ENCODE data around the gene CEMIP. TPM values are rescaled to one million over a fixed set of nuclear protein-coding genes. Genes with fewer than 3 reads are reported as not detected.

Gene CEMIP
- total and polyA plus RNA-seq, 2 of the 8 experiments (the other 6 are each of a cell fraction or from before 2014, with no cell fraction given) = 0.11 to 0.60 TPM

DNA sequence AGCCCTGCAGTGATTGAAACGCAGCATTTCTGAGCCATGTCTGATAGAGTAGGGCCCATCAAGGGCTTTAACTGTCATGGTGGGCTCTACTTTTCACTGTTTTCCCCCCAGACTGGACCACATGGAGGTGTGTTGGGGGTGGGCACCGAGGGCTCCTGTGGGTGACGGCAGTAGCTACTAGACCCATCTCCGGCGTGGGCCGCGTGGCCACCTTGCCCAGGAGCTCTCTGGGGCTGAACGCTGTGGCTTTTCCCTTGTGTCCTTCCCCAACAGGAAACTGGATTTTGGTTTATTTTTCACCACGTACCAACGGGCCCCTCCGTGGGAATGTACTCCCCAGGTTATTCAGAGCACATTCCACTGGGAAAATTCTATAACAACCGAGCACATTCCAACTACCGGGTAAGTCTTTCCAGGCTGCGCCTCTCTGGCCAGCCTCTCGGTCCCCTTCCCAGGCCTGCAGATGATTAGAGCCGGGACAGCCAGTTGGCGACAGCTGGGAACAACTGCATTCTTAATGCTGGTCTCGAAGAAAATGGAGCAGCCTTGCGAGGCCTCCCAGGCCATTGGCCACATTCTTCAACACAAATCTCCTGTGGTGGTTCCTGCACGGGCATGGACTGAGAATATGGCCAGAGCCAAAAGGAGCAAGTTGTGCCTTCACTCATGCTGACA is 142.7 kb downstream of the CEMIP start (continued):
- TF ChIP-seq SIRT6 (IDR thresholded peaks at IDR 0.05; ENCODE audit: low read length) (no peak), POU5F1 (IDR thresholded peaks at IDR 0.05; ENCODE audit: low read depth, low read length) (no peak), RXRA (IDR thresholded peaks at IDR 0.05; ENCODE audit: insufficient read depth, low read depth, low read length) (no peak)
